IPS-NIHi7 (cell line): ENCODE results near the gene MBLAC1.

ENCODE experiments used
- DNase-seq: peaks from one replicate; pipeline ENCODE4 v3.0.0; 2012; ENCODE audit warnings: mixed read lengths; ENCODE audit errors: extremely low spot score

Gene MBLAC1

GRCh38 chr7:100154651-100155491 lies 28.1 kb downstream of the MBLAC1 start:
- DNase-seq: no peak

GRCh38 chr7:100155553-100156317 lies 29.0 kb downstream of the MBLAC1 start:
- DNase-seq: no peak

GRCh38 chr7:100156331-100157068 lies 29.7 kb downstream of the MBLAC1 start:
- no peak for DNase-seq

GRCh38 chr7:100157069-100157333 lies 30.2 kb downstream of the MBLAC1 start:
- DNase-seq: no peak

- peak; percentile 40 for DNase-seq
Measured at GRCh38 chr7:100157334-100158228, 30.8 kb downstream of the MBLAC1 start.

- peak; percentile 96 for DNase-seq
Measured at GRCh38 chr7:100158229-100159098, 31.7 kb downstream of the MBLAC1 start, which contains the start of gene TRAPPC14. Gene TRAPPC14, minus strand, starts transcription at chr7:100158723. Its CDS starts 224 bp downstream, at chr7:100158499.

GRCh38 chr7:100159099-100159623 lies 32.4 kb downstream of the MBLAC1 start:
- no peak for DNase-seq

GRCh38 chr7:100160067-100160466 lies 33.3 kb downstream of the MBLAC1 start:
- DNase-seq: no peak

- DNase-seq: no peak
Measured at GRCh38 chr7:100163006-100163531, 36.3 kb downstream of the MBLAC1 start.

- DNase-seq: no peak
Measured at GRCh38 chr7:100163871-100164270, 37.1 kb downstream of the MBLAC1 start.

- DNase-seq: no peak
Measured at GRCh38 chr7:100166317-100166940, 39.7 kb downstream of the MBLAC1 start.

GRCh38 chr7:100166970-100167911 lies 40.5 kb downstream of the MBLAC1 start:
- no peak for DNase-seq

GRCh38 chr7:100167912-100168323 lies 41.2 kb downstream of the MBLAC1 start:
- DNase-seq: no peak

GRCh38 chr7:100169147-100169850 lies 42.5 kb downstream of the MBLAC1 start:
- DNase-seq: no peak

- no peak for DNase-seq
Measured at GRCh38 chr7:100170101-100170897, 43.5 kb downstream of the MBLAC1 start.

GRCh38 chr7:100171087-100171681 lies 44.4 kb downstream of the MBLAC1 start:
- DNase-seq: peak; percentile 63
